Regular cardiac myocyte (primary cell): ENCODE measurements around the gene BCL2L2. TPM values are rescaled to one million over a fixed set of nuclear protein-coding genes. Genes with fewer than 3 reads are reported as not detected.

Experiments used
- total RNA-seq: library from RNA; depleted of rRNA; stranded (reverse); fragments of >200 nt; gene quantifications from 2 replicates; pipeline ENCODE4 v1.2.3, GENCODE V29; 2014

The BCL2L2 gene, protein sequence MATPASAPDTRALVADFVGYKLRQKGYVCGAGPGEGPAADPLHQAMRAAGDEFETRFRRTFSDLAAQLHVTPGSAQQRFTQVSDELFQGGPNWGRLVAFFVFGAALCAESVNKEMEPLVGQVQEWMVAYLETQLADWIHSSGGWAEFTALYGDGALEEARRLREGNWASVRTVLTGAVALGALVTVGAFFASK
- 18.3 and 18.4 TPM in 2 replicates for total RNA-seq

DNA sequence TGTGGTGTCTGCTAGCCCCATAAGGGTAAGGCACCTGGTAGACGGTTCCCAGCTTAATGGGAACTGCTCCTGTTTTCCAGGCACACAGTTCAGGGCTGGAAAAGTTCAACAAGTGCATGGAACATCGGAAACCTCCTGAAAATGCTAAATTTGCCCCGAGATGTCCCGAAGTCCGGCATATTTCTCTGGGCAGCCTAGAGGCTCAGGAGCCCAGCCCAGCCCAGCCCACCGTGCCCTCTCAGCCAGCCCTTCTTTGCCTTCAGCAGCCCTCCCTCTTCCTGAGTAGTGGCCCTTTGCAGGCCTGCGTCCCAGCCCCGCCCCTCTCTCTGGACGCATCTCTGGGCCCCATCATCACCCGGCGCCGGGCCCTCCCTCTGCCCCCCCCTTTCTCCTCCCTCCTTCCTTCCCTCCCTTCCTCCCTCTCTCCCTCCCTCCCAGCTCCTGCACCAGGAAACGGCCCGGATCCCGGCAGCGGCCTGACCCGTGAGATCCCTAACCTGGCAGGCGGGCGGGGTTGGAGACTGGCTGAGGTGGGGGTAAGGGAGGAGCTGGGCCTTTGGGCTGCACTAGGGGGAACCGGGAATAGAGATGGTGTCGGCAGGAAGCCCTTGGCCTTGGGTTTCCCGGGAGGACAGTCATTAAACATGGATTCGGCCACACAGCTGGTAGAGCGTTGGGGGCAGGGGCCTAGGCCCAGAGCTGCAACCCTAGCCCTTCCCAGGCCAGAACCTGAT, at the start of gene BCL2L2:
TSS of gene BCL2L2 (plus strand) at position 422 of the 734 bp plus-strand sequence. CDS start 935 bp downstream, outside the sequence.

DNA sequence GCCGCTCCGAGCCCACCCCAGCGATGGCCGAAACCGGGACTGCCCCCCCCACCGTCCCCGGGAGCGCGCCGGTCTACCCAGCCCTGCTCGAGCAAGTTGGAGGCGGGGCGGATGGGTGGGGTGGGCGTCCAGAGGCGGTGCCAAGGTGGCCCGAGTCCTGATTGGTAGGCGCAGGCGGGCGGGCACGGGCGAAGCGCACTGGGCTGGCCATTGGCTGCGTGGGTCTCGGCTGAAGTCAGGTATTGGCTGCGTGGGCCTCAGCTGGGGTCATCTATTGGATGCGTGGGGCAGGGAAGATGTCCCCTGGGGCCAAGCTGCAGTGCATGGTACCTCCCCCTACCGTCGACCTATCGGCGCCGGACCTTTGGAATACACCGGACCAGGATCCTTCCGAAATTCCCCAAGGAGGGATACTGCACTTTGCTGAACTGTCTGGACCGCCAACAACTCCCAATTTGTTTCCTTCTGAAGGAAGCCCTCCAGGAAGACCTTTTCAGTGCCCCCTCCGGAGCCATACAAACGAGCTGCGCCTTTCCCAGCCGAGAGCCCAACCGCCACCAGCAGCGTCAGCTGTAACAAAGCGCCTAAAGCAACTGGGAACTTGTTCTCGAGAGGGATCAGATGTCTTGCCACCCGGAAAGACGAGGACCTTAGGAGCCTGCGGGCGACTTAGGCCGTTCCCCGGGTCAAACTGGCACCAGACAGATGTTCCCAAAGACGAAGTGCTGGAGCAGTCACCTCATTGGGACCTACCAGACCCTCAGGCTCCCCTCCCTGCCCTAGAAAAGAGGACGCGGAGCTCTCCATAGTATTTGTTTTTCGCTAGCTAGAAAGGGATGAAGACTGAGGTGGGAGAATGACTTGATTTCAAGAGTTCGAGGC, 20.4 kb upstream of the BCL2L2 start, which contains the start of gene HOMEZ:
TSS of gene HOMEZ (minus strand) at position 113 of the 882 bp plus-strand sequence. CDS start 180 bp downstream, outside the sequence.

DNA sequence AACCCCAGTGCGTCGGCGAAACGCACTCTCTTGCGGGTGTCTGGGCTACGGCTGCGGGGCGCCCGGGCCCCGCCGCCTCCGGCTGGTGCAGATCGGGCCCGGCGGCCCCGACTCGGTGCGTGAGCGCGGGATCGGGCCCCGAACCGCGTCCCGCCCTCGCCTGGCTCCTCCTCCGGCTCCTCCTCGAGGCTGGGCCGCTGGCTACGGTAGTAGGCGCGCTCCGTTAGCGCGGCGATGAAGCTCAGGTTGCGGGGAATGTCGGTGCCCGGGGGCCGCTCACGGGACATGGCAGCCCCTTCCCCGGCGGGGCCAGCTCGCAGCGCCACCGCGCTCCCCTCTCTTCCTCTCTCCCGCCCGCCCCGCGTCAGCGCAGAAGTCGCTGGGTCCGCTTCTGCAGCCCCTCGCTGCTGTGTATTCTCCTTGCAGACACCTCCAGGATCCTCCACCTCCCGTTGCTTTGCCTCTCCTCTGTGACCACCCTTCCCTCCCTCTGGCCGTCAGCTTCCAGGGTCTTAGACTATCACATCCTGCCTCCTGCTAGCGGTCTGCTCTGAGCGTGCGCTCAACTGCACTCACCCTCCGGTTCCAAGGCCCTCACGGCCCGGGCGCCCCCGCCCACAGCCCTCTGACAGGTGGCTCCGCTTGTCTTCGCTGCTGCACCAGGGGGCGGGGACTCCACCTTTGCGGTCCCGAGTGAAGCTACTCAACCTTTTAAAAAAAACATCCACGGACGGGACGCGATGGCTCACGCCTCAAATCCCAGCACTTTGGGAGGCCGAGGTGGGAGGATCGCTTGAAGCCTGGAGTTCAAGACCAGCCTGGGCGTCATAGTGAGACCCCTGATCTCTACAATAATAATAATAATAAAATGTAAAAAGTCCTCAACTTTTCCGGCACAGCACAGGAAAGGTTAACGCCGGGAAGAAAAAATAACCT, 4.1 kb upstream of the BCL2L2 start, which contains the start of gene PPP1R3E:
TSS of gene PPP1R3E (minus strand) at position 570 of the 936 bp plus-strand sequence. CDS start at position 287, 283 bp downstream.

DNA sequence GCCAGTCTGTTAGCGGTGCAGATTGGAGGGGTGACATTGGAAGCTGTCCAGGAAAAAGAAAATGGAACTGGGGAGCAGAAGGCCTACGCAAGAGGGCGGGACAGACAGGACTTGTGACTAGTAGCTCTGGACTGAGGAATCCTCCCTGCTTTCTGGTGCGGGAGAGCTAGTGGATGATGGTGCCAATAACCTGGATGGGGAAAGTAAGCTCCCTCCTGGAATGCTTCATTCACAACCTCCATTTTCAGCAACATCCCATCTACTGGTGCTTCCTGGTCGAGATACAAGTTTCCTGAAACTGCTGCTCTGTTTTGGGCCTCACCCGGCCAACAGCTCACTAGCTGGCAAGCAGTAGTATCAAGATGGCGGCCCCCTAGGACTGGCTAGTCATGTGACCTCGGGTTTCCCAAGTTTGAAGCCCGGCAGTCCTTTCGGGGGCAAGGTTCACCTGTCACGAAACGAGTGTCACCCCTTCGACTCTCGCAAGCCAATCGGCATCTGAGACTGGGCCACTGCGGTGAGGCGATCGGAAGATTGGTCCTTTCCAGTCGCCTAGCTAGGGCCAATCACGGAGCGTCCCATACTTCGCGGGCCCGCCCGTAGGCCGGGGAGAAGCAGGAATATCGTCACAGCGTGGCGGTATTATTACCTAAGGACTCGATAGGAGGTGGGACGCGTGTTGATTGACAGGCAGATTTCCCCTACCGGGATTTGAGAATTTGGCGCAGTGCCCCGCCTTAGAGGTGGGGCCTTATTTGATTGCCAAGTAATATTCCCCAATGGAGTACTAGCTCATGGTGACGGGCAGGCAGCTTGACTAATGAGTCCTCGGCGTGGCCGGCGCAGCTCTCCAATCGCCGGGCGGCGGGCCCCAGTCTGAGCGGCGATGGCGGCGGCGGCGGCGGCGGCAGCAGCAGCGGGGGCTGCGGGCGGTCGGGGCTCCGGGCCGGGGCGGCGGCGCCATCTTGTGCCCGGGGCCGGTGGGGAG, 14.2 kb downstream of the BCL2L2 start, which contains the start of gene PABPN1:
TSS of gene PABPN1 (plus strand) at position 874 of the 988 bp plus-strand sequence. CDS start at position 887, 13 bp downstream.

DNA sequence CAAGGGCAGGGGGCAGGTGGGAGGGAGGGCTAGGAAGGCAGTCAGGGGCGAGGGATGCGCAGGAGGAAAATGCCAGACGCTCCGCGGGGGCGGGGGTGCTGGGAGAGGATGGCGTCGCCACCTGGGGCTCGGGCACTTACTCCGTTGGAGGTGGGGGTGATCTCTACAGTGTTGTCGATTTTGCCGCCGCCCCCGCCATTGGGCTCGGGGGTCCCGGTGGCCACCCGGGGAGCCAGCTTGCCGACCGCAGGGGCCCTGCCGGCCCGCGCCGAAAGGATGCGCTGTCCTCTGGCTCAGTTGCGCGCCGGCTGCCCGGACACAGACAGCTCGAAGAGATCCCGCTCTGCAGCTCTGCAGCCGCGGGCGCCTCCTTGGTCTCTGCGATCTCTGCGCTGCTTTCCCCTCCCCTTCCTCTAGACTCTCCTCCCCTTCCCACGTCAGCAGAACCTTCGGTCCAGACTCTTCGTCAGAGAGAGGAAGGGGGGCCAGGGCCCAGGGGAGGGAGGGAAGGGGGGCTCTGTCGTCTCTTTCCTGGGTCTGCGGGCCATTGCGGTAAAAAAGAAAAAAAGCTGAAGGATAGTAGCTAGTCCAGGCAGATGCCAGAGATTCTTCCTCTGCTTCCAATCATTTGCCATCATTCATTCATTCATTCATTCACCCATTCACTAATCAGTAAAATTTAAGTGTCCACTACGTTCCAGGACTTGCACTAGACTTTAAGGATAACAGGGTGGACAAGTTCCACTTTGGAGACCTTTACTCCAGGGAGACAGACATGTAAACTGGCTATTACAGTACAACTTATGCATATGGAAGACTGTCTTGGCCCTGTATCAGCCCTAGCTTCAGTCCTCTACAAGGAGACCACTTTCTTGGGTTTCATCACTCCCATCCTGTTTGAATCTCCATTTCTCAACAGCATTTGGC, 46.1 kb downstream of the BCL2L2 start, which contains the start of gene SLC22A17:
TSS of gene SLC22A17 (minus strand) at position 382 of the 927 bp plus-strand sequence.

Other genes with a start within 250 kb of the BCL2L2 start
- 6.2 and 10.2 TPM in 2 replicates for gene CDH24, start 249.3 kb upstream of the BCL2L2 start, total RNA-seq
- gene ACIN1, start 211.7 kb upstream of the BCL2L2 start, total RNA-seq = 46.8 and 87.8 TPM in 2 replicates
- 38.1 and 57.7 TPM in 2 replicates for gene C14orf119, start 211.3 kb upstream of the BCL2L2 start, total RNA-seq
- not detected in 2 replicates for gene CIROP, start 201.8 kb upstream of the BCL2L2 start, total RNA-seq
- gene CEBPE, start 187.6 kb upstream of the BCL2L2 start, total RNA-seq = not detected in 2 replicates
- gene SLC7A8, start 123.2 kb upstream of the BCL2L2 start, total RNA-seq = under 0.01 and 1.4 TPM in 2 replicates
- gene RNF212B, start 68.9 kb upstream of the BCL2L2 start, total RNA-seq = not detected in 2 replicates
- 2.5 and 4.2 TPM in 2 replicates for gene HOMEZ, start 20.7 kb upstream of the BCL2L2 start, total RNA-seq
- gene PPP1R3E, start 4.0 kb upstream of the BCL2L2 start, total RNA-seq = 1.9 and 5.6 TPM in 2 replicates
- gene PABPN1, start 14.6 kb downstream of the BCL2L2 start, total RNA-seq = 61.7 and 123 TPM in 2 replicates
- gene SLC22A17, start 46.1 kb downstream of the BCL2L2 start, total RNA-seq = 11.5 and 40.9 TPM in 2 replicates
- gene EFS, start 58.3 kb downstream of the BCL2L2 start, total RNA-seq = 4.2 and 4.6 TPM in 2 replicates
- not detected in 2 replicates for gene IL25, start 66.0 kb downstream of the BCL2L2 start, total RNA-seq
- gene CMTM5, start 70.2 kb downstream of the BCL2L2 start, total RNA-seq = 0.28 and 0.58 TPM in 2 replicates
- gene MYH6, start 101.4 kb downstream of the BCL2L2 start, total RNA-seq = not detected in 2 replicates
- gene MYH7, start 128.8 kb downstream of the BCL2L2 start, total RNA-seq = not detected in 2 replicates
- 49.9 and 51.4 TPM in 2 replicates for gene NGDN, start 162.9 kb downstream of the BCL2L2 start, total RNA-seq
- gene ZFHX2, start 244.9 kb downstream of the BCL2L2 start, total RNA-seq = under 0.01 and 0.56 TPM in 2 replicates
- 11.3 and 23.4 TPM in 2 replicates for gene THTPA, start 249.4 kb downstream of the BCL2L2 start, total RNA-seq